AG08395 (cell line): Measurements from ENCODE around the gene WASF2.
"Not testable (repeated sequence)": the region's sequence is repeated elsewhere in the genome, so short reads cannot be mapped to it uniquely, and the experiment has no call there.

ENCODE experiments used
- DNase-seq: peaks from one replicate; pipeline ENCODE4 v3.0.0; 2012; ENCODE audit warnings: mixed read lengths, low spot score

The WASF2 gene, protein sequence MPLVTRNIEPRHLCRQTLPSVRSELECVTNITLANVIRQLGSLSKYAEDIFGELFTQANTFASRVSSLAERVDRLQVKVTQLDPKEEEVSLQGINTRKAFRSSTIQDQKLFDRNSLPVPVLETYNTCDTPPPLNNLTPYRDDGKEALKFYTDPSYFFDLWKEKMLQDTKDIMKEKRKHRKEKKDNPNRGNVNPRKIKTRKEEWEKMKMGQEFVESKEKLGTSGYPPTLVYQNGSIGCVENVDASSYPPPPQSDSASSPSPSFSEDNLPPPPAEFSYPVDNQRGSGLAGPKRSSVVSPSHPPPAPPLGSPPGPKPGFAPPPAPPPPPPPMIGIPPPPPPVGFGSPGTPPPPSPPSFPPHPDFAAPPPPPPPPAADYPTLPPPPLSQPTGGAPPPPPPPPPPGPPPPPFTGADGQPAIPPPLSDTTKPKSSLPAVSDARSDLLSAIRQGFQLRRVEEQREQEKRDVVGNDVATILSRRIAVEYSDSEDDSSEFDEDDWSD

DNA sequence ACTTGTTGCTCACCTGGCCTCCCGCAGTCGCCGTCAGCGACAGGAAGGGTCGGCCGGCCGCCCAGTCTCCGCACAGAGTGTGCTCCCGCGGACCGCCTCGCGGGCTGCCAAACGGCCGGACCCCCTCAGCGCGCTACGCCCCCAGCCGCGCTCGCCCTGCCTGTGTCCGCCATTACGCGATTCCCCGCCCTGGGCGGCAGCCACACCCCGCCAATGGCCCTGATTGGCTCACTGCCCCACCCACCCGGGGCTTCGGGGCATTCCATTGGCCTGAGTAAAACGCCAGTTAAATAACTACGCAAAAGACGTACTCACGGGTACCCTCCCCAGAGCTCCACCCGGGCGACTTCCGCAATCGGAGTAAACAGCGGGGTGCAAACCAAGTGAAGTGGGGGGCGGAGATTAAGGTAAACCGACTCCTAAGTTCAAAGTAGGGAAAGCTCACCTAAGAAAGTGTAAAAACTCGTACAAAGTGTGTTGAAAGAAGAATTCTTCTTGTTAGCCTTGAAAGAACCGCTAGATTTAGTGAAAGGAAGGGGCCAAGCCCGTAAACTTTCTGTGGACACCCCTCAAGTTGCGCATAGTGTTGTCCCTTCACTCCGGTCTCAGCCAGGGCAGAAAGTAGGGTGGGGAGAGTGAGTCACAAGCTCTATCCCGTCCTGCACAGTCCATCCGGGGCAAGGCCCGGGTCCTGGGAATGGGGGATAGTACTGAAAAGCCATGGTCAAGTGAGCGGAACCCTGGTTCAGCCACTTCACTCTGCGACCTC lies at the start of gene WASF2:
Gene WASF2 (minus strand): TSS at position 195 of the 769 bp plus-strand sequence. CDS start 61,277 bp downstream, outside the sequence.
- DNase-seq, result peak; percentile 96

DNA sequence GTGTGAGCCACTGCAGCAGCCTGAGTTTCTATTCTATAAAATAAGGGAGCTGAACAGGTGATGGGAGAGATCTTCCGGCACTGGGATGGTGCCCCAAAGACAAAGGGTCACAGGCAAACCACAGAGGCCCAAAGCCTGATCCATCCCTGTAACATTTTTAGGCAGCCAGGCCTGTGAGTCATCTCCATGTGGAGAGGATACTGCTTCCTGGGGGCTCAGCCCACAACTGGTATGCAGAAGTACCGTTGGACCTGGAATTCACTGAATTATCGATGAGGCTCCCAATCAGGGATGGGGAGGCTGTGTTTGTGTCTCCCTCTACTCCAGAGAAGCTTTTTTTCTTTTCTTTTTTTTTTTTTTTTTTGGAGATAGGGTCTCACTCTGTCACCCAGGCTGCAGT lies 48.8 kb upstream of the WASF2 start:
- DNase-seq, result peak; percentile 79

DNA sequence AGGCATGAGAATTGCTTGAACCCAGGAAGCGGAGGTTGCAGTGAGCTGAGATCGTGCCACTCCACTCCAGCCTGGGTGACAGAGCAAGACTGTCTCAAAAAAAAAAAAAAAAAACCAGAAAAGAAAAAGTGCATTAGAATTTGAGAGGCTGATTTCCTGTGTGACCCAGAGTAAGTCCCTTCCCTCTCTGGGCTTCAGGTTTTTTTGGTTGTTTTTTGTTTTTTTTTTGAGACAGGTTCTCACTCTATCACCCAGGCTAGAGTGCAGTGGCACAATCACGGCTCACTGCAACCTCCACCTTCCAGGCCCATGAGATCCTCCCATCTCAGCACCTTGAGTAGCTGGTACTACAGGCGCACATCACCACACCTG lies 48.3 kb upstream of the WASF2 start:
- DNase-seq, result not testable (repeated sequence)

DNA sequence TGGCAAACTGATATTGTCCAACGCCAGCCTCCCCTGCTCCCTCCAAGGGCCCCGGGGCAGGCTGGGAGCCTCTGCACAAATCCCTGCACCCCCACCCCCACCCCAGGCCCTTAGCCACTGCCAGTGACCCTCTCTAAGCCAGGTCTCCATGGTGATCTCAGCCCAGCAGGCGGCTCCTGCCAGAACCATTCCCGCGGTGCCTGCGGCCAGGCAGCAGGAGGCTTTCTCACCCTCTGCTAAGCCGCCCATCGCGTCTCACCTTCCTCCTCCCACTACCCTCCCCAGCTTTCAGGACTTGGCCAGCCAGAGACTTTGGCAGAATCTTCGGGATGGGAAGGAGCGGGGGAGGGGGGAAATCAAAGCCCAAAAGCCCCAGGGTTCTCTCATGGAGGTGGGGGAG lies 46.8 kb upstream of the WASF2 start:
- DNase-seq, result peak; percentile 86

DNA sequence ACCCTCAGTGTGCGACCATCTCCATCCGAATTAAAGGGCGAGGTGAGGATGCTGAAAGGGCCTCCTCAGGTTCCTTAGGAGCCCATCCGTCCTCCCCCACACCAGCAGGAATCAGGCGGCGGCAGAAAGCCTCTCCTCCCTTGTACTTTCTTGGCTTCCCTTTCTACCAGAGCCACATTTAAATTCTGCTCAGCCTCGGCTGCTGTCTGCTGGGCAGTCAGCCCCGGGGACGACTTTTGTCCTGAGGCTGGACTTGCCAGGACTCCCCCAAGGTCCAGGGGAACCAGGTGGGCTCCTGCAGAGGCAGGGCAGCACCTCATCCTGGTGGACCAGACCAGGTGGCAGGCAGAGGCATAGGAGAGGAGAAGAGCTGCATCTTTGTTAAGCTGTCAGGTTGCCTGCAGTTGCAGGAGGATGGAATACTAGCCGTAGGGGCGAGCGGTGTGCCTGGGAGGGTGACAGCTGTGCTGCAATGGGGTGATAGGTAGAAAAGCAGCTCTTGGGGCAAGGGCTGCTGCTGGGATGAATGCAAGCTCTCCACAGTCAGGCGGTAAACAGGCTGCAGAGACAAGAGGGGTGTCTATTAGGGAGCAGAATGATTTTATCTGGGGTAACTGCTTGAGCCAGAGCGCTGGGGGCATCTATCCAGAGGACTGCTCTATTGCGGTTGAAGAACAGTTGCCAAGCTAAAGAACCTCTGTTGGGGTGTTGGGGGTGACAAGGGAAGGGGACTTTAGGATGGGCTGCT lies 46.2 kb upstream of the WASF2 start:
- DNase-seq, result no peak

DNA sequence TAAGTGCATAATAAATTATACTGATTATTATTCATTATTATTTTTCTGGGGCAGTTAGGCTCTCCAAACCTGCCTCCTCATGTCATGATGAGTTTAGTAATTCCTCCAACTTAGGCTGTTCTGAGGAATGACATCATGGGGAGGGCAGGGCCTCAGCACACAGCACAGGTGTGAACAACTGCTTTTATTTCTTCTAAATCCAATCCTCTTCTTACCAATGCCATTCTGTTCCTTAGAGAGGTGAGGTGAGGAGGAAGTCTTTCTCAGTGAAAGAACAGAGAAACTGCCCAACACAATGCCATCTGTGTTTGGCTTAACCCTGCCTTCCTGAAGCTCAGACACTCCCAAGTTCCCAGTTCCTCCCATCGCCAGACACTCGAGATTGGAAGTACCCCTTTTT lies 45.4 kb upstream of the WASF2 start:
- DNase-seq, result no peak

DNA sequence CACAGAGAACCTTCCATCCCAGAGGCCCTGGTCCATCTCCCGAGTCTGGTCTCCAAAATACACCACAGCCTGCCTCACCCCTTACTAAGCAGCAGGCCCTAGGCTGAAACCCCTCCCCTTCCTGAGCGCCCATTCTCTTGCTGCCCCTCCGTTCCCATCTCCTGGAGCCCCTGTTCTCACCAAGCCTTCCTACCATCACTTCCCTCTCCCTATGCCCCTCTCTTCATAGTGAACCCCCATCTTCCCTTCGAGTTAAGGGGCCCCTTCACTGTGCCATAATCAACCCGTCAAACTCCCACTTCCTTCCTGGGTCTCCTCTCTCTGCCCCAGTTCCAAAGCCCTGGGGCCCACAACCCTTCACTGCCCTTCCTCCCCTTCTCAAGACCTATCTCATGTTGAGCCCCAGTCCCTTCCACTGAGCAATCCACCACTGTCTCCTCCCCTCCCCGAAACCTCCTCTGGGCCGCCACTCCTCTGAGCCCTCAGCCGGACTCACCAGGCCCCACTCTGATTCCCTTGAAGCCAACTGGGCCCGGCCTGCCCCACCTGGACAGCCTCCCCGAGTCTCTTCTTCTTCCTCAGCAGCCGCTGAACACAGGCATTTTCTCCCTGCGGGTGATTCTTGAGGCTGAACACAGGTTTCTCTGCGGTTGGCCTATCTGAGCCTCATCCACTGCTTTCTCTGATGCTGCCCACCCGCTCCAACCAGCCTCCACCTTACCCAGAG lies 42.2 kb upstream of the WASF2 start:
- DNase-seq, result no peak

DNA sequence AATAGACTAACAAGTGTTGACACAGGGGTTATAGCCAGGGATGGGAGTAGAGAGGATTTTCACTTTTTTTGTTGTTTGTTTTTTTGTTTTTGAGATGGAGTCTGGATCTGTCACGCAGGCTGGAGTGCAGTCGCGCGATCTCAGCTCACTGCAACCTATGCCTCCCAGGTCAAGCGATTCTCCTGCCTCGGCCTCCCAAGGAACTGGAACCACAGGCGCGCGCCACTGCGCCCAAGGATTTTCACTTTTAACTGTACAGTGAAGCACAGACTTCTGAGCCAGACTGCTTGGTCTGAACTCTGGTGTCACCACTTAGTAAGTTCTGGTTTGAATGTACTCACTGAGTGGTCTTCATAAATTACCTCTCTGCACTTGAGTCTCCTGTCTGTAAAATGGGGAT lies 40.2 kb upstream of the WASF2 start:
- DNase-seq, result no peak

DNA sequence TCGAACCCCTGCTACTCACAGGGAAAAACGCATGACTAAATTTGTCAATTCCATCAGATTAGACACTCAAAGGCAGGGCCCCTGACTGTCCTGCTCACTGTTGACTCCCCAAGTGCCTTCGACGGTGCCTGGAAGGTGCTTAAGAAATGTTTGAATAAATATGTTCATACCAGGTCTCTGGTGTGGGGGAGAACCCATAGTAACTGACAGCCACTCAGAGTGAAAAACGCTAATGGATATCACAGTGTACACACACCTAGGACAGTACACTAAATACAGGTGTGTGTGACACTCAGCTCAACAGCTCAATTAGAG lies 39.7 kb upstream of the WASF2 start:
- DNase-seq, result no peak

DNA sequence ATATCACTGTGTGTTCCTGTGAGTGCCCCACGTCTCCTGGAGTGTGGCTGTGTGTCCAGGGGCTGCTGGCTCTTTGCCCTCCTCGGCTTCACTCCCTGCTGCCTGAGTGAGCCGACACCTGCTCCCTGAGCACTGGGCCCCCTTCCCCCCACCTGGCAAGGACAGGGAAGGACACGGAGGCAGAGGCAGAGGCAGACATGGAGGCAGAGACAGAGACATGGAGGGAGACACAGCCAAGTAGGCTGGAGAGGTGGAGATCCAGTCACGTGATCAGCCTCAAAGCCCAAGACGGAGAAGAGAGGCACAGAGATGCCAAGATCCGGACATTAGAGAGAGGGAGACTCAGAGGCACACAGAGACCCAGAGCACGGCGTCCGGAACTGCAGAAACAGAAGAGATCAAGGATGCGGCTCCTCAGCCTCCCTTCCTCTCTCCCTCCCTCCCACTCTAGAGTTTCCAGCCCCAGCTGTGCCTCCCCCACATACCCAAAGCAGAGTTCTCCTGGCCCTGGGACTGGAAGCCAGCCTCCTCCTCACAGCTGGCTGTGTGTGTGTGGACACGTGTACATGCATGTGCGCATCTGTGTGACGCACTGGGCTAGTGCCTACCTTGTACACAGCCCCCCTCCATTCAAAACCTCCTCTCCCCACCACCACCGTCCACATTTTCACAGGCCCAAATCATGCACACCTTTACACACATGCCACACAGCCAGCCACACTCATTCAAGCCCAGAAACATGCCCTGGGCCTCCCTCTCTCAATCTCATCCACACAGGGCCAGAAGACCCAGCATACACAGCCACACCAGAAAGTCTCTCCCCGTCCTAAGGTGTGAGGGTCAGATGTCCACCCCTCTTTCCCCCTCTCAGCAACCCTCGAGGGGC lies 39.1 kb upstream of the WASF2 start:
- peak; percentile 72 for DNase-seq

DNA sequence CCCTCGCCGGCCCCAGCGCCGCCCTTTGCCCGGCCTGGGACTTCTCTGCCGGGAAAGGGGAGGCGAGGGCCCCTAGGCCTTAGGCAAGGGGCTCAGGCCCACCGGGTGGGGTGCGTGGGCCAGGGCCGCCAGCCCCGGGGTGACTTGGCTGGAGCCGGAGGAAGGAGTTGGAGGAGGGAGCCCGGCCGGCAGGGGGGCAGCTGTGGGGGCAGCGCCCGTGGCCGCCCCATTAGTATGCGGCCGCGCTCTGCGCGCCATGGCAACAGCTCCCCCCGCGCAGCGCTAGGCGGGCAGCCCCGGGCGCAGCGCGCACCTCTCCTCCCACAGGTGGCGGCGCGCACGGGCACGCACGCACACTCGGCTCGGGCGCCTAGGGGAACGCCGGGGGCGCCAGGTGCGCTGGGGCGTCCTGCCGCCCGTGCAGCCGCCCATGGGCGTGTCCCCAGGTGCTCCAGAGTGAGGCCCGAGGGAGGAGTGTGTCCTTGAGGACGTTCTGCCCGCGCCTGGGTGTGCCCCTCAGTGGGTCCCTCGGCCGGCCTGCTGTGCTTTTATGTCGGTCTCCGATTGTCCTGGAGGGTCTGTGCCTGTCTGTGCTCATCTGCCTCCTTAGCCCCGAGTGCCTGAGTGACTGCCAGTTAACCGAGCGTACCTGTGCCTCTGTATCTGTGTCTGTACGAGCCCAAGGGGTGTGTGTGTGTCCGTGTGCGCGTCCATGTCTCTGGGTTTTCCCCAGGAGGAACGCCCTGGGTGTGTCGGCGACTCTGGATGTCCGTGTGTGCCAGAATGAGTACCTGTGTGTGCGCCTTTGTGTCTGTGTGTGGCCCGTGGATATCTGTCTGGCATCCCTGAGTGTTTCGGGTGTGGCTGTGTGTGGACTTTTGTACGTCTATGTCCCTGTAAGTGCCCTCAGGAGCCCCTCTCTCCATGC lies 38.2 kb upstream of the WASF2 start:
- no peak for DNase-seq

DNA sequence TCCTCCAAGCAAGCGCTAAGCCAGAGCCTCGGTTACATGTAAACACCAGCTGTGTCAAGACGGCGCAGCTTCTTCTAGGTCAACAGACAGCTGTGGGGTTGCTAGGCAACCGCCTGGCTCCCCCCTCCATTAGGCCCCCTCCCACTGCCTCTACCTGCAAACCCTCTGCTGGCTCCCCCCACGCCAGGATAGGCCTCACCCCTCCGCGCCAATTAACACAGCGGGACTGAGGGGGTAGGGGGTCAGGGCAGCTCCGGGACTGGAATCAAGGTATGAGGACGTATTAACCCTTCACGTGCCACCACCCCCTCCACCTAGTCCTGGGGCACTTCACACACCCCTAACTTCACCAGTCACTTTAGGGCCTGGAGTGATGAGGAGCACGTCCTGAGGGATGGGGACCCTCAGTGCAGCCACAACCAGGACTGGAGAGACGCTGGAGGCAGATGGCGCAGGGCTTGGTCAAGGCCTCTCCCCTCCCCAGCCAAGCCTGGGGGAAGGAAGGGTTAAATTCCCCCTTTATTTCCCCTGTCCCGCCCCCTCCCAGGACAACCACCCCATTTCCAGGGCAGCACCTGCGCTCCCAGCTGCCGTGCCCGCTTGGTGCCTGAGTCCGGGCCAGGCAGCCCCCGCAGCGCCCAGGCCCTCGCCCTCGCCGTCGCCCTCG lies 37.4 kb upstream of the WASF2 start:
- no peak for DNase-seq

DNA sequence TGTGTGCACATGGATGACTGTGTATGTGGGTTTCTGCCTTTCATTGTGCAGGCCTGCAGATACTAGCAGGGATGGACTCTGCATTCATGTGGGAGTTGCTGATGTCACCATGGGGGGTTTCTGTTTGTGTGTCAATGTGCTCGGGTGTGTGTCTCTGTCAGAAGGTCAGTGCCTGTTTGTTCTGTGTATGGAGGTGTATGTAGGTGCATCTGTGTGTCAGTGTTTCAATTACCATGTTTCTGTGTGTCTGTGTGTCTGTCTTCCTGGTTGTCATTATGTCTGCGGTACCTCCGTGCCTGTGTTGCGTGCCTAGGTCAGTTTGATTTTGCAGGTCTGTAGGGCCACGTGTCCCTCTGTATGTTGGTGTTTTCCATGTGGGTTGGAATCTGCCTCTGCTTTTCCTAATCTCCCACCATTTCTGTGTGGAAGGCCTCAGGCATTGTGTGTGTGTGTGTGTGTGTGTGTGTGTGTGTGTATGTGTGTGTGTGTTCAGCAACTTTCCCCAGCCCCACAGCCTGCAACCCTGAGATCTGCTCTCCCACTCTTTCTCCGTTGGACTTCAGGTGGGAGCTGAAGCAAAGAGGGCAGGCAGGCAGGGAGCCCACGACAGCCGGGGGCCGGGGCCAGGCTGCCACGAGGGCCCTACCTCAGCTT lies 36.7 kb upstream of the WASF2 start:
- no peak for DNase-seq

DNA sequence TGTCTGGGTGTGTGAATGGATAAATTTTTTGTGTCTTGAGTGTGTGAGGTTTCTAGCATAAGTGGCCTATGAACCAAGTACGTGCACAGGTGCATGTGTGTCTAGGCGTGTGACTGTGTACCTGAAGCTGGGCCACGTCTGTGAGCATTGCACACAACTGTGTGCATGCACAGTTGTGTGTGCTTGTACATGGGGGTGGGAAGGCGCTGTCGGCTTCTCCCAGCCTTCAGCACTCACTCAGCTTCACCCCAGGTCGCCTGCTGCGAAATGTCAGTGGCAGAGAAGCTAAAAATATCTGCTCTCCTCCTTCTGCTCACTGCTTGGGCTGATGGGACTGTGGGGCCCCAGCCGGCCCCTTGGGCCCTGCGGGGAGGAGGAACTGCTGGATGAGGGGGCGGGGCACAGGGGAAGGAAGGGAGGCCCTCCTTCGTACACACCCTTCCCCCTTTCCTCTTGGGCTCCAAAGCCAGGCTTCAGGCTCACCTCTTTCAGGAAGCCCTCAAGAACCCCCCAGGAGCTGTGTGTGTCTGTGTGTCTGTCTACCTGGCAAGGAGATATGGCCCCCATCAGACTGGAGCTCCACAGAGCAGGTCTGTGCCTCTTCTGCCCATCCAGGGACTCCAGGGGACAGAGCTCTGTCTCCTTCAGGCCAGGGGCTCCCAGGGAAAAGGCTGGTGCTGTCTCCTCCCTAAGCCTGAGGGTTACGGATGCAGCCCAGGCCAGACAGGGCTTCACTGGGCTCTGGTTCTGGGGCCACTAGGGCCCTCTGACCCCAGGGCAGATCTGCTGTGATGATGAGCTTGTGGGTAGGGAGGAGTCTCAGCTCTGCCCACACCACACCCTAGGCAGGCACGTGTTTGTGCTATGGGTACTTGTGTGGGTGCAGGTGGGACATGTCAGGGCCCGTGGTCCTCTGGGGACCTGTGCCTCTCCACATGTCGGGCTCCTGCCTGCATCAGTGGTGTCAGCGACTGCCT lies 35.6 kb upstream of the WASF2 start:
- peak; percentile 62 for DNase-seq

DNA sequence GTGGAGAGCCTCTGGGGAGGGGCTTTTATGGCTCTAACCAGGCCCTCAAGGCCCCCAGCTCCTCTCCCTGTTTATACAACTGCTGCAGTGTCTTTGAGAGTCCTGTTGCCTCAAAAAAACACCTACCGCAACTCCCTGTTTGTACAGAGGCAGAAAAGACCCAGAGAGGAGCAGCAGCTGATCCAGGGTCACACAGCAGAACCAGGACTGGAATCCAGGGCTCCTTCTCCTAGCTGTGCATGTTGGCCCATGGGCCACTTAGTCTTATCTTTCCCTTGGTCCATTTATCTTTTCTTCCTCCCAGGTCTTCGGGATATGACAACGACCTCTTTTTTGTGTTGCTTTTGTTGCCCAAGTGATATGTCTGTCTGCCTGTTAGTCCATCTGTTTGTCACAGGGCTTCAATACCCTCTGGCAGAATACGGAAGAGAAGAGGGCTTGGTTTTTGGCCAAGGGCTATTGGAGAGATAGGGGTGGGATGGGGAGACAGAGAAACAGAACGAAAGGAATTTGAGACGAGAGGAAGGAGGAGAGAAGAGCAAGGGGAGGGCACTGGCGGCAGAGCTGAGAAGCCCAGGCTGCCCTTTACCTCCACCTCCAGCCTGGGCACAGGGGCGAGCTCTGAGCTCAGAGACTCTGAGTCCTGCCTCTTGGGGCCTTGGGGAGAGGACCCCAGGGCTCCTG lies 33.5 kb upstream of the WASF2 start:
- DNase-seq, result no peak

DNA sequence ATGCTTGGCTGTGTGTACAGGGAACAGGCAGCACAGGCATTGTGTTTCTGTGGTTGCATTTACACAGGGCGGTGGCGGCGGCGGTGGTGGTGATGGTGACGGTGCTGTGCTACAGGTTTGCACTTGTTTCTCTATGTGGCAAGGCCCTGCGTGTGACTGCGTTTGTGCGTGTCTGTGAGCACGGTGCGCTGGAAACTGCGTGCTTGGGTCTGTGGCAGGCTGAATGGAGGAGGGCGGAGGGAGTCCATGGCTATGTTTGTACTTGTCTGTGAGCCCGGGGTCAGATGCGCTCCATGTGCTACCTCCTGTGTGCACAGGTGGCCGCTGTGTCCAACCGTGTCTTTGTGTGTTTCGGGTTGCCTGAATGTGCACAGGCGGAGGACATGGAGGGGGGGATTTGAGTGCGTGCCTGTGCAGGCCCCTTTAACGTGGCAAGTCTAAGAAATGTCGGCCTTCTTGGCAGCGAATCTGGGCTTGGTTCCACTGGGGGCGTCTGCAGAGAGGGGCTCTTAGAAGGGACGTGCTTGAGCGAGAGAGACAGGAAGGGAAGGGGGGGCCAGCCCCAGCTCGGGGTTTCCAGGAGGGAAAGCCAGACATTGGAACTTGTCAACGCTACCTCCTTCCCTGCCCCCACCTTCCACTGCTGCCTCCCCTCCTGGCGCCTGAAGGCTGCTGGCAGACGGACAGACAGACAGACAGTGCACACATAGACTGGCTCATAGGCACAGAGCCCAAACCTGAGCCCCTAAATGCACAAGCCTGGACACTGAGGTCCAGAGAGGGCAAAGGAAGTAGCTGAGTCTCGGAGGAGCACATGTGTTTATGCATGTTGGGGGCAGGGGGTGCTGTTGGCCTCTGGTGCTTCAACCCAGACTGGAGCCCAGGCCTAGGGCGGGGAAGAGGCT lies 32.7 kb upstream of the WASF2 start:
- DNase-seq, result peak; percentile 44
